Fibroblast of mammary gland (primary cell): ENCODE measurements around the gene PAX6.

Experiments
- DNase-seq: peaks from one replicate; pipeline ENCODE4 v3.0.0-alpha.2; 2010; ENCODE audit warnings: low read depth
- H3K4me3 ChIP-seq: 2 replicates; pipeline ENCODE4 v1.5.1; 2011; ENCODE audit warnings: low read depth, mild to moderate bottlenecking, low read length, moderate library complexity; ENCODE audit not compliant: control insufficient read depth
- TF ChIP-seq, protein P1 (sequence below): conservative IDR thresholded peaks from 2 replicates; pipeline ENCODE4 v1.5.1; 2011; ENCODE audit warnings: low read depth, low read length, inconsistent platforms; ENCODE audit not compliant: control insufficient read depth, insufficient read depth

PAX6 gene

GRCh38 chr11:31818874-31819331 lies 7.8 kb upstream of the PAX6 start:
- no peak for DNase-seq
- TF ChIP-seq, protein P1, sequence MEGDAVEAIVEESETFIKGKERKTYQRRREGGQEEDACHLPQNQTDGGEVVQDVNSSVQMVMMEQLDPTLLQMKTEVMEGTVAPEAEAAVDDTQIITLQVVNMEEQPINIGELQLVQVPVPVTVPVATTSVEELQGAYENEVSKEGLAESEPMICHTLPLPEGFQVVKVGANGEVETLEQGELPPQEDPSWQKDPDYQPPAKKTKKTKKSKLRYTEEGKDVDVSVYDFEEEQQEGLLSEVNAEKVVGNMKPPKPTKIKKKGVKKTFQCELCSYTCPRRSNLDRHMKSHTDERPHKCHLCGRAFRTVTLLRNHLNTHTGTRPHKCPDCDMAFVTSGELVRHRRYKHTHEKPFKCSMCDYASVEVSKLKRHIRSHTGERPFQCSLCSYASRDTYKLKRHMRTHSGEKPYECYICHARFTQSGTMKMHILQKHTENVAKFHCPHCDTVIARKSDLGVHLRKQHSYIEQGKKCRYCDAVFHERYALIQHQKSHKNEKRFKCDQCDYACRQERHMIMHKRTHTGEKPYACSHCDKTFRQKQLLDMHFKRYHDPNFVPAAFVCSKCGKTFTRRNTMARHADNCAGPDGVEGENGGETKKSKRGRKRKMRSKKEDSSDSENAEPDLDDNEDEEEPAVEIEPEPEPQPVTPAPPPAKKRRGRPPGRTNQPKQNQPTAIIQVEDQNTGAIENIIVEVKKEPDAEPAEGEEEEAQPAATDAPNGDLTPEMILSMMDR: no peak
- no peak overlapping the region for H3K4me3 ChIP-seq

DNA sequence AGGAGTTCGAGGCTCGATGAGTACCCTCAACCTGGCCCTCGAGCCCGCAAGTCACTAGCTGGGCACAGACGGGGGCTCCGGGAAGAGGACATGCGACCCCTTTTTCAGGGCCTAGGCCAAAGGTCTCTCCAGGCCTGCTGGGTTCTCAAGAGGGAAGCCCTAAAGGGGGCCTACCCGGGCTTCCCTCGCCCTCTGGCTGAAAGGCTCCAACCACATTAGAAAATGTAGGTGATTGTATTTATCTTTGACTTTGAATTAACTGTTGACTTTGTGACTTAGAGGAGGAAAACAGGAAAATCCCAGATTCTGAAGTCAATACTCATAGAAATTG lies 7.3 kb upstream of the PAX6 start:
- TF ChIP-seq, protein P1: no peak
- no peak overlapping the region for H3K4me3 ChIP-seq
- DNase-seq: no peak

DNA sequence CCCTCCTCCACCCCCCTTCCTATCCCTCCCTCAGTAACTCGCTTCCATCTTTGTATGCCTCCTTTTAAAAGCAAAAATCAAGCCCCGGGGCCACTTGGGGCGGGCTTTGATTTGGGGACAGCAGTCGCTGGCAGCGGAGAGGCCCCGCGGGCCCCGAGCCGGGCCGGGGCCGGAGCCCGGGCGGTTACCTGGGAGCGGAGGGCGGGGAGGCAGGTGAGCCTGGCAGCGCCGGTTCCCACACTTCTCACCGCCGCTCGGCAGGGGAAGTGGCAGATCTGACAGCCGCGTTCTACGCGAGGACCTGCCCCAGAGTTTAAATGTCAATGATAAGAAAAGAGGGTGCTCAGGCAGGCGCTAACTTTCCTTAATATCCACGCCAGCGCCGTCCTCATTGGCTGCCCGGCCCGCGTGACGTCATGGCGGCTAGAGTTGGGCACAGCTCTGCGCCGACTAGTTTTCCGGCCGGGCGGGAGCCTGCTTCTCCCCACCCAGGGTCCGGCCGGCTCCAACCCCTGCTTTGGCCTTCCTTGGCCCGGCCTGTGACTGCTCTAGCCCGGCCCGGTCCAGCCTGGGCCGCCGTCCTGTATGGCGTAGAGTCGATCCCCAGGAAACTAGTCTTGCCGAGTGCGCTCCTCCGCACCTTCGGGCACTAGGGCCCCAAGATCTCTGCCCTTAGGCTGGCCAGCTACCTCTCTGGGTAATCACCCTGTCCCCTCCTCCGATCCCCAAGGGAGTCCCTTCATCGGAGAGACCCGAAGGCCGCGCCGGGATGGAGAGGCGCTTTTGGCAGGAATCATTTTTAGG lies 6.7 kb upstream of the PAX6 start:
- H3K4me3 ChIP-seq: no peak overlapping the region
- TF ChIP-seq, protein P1: no peak
- no peak for DNase-seq

DNA sequence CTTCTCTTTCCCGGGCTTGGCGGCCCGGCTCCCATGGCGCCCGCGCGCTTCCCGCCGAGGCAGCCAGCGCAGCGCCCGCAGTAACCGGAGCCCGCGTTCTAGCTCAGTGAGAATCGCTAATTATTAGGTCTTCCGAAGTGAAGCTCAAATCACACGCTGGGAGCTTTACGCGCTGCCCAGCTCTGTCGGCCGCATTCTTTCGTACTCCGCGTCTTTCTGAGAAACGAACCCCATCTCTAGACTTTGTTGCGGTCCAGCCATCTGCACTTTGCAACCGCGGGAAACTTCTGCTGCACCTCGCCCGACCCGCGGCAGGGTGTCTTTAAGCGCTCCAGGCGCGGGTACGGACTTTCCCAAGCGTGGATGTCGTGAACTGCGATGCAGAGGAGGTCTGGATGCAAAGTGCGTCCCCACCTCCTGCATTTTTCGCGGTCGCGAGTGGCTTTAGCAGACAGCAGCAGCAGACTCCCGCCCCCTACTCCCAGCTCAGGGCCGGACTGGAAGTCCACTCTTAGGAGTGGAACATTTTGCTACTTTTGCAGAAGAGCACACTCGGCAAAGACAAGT lies 6.0 kb upstream of the PAX6 start:
- TF ChIP-seq, protein P1: no peak
- no peak overlapping the region for H3K4me3 ChIP-seq
- no peak for DNase-seq

DNA sequence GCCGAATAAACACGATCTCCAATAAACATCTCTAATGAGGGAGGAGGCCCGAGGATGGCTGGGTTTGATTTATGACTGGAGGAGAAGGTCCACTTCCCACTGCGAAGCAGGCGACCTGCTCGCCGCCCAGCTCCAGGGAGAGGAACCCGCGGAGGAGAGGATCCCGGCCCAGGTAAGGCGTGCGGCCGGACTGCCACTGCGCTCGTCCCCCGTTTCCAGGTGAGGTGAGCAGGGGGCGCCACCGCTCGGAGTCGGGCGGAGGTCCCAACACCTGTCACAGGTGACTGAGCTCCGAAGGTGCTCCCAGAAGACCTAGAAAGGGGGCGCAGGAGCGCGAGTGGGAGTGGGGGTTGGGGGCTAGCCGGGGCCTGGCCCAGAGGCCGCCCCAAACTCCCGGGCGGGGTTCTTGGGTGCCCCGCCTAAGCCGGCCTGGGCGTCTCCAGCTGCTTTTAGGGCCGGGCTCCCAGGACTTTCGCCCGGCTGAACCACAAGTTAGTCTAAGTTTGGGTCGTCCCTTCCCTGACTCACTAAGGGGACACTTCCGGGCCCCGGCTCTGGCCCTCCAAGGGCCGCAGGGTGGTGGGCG lies 5.4 kb upstream of the PAX6 start:
- TF ChIP-seq, protein P1: no peak
- no peak for DNase-seq
- H3K4me3 ChIP-seq: no peak overlapping the region

DNA sequence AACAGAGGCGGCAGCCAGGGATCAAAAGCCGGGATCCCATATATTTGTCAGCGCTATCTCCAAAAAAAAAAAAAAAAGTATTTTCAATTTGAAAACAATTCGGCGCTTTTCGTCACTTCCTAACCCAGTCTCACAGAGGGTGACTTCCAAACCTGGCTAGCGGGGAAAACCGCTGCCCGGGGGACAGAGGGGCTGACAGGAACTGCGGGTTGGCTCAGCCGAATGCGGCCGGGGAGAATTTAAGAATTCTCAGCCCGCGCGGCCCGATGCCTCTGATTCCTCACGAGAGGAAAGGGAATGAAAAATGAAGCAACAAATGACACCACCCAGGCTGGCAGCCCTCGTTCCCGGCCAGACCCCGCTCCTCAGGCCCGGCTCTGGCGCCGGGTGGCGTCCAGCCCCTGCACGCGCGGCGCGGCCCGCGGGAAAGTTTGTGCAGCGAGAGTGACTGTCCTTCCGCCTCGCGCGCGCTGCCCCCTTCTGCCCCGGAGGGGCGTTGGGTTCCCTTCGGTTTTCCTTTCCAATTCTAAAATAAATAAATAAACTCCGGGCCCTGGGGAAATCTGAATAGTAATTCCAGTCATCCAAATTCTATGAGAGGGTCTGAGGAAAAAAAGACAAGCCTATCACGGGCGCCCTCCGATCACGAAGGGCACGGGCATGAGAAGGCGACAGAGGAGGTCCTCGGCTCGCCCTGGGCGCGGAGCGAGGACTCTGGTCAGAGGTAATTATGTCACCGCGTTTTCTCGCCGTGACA lies 4.8 kb upstream of the PAX6 start:
- H3K4me3 ChIP-seq: no peak overlapping the region
- DNase-seq: no peak
- TF ChIP-seq, protein P1: no peak
